ENCODE results near the gene CDK17. TPM values are rescaled to one million over a fixed set of nuclear protein-coding genes. Genes with fewer than 3 reads are reported as not detected.

The CDK17 gene
- total RNA-seq, 4 donors from 2014 or later: 65.1 to 89.4 (median 71.2) TPM

DNA sequence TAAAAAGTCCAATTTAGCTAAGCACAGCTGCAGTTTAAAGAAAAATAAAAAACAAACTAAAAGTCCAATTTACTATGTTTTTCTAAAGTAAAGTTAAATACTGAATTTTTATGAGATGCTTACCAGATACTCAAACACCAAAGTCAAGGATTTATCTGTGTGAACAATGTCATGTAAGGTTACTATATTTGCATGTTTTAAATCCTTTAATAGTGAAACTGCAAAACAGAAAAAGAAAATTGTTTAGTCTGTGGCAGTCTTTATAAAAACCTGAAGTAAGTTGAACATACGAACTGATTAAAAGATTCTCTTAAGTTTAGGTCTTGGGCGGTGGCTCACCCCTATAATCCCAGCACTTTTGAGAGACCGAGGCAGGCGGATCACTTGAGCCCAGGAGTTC lies 102.7 kb downstream of the CDK17 start:
- H3K27ac ChIP-seq: no peak overlapping the region
- H3K9me3 ChIP-seq: no peaks in the 10 kb centered on the region
- H3K4me1 ChIP-seq: peaks cover 0 to 6% (median 0%) of the 10 kb centered on the region in 4 donors
- 94 to 97% methylated on average over 4 of the region's 4 CpGs for WGBS, 2 donors
- no peak for DNase-seq (ENCODE audit: low spot score in 2 of 2)
- TF ChIP-seq POLR2A (IDR thresholded peaks at IDR 0.05) (no peak), EP300 (IDR thresholded peaks at IDR 0.05) (no peak), CTCF (IDR thresholded peaks at IDR 0.05) (no peak)
- no peaks in the 10 kb centered on the region for H3K27me3 ChIP-seq
- no peak overlapping the region for H3K4me3 ChIP-seq
- peaks cover 0 to 38% (median 0%) of the 10 kb centered on the region in 3 donors for H3K36me3 ChIP-seq

DNA sequence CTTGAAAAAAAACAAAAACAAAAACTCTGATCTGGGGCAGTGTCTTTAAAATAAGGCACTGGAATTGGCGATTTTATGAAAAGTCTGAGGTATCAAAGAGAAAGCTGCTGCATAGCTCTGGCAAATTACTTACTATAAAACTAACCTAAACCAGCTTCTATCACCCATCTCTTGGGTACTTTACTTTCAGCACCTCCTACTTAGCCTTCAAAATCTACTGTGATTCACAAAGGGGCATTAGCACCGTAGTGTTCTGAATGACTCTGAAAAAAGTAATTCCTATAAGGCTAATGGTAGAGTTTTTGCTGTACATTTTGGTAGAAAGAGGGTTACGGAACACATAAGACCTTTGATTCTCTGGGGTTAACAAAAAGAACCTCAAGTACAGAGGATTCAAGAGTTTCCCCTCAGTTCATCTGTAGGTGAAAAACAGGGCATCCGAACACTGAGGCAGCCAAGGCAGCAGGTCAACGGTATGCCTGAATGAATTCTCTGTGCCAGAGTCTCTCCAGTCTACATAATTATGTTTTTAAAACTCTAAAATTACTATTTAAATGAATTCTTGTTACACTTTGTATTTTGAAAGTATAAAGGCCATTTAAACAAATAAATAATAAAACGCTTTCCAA lies 104.6 kb downstream of the CDK17 start:
- 76 to 77% methylated on average over 6 of the region's 6 CpGs for WGBS, 2 donors
- Histone ChIP-seq H3K4me3 (no peak overlapping the region), H3K9me3 (no peaks in the 10 kb centered on the region), H3K27ac (no peak overlapping the region), H3K36me3 (peaks cover 0 to 43% (median 0%) of the 10 kb centered on the region in 3 donors), H3K27me3 (no peaks in the 10 kb centered on the region), H3K4me1 (no peaks in the 10 kb centered on the region)
- DNase-seq (ENCODE audit: low spot score in 2 of 2): no peak
- no peak for TF ChIP-seq POLR2A (IDR thresholded peaks at IDR 0.05)
- TF ChIP-seq CTCF (IDR thresholded peaks at IDR 0.05): no peak
- TF ChIP-seq EP300 (IDR thresholded peaks at IDR 0.05): no peak

GRCh38 chr12:96294831-96295230 lies 105.4 kb downstream of the CDK17 start:
- Histone ChIP-seq H3K9me3 (no peaks in the 10 kb centered on the region), H3K4me1 (no peaks in the 10 kb centered on the region), H3K36me3 (peaks cover 0 to 41% (median 0%) of the 10 kb centered on the region in 3 donors), H3K27ac (no peak overlapping the region), H3K4me3 (no peak overlapping the region), H3K27me3 (no peaks in the 10 kb centered on the region)
- TF ChIP-seq CTCF (IDR thresholded peaks at IDR 0.05) (no peak), EP300 (IDR thresholded peaks at IDR 0.05) (no peak), POLR2A (IDR thresholded peaks at IDR 0.05) (no peak)
- no peak for DNase-seq (ENCODE audit: low spot score in 2 of 2)
- 59 to 86% methylated on average over 3 of the region's 3 CpGs for WGBS, 2 donors

DNA sequence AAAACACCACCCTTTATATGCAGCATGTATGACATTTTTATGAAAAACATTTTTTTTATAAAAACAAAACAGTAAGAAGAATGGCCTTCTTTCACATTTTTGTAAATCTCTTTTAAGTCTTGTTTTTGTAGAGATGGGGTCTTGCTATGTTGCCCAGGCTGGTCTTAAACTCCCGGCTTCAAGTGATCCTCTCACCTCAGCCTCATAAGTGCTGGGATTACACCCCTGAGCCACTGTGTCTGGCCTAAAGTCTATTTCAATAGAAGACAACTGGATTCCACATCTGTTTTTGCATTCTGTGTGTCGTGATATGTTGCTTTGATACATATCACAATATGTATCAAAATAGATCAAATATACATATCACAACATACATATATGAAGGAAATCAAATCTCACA lies 107.1 kb downstream of the CDK17 start:
- H3K4me3 ChIP-seq: no peak overlapping the region
- H3K27me3 ChIP-seq: no peaks in the 10 kb centered on the region
- H3K4me1 ChIP-seq: no peaks in the 10 kb centered on the region
- TF ChIP-seq EP300 (IDR thresholded peaks at IDR 0.05) (no peak), CTCF (IDR thresholded peaks at IDR 0.05) (no peak), POLR2A (IDR thresholded peaks at IDR 0.05) (no peak)
- no peaks in the 10 kb centered on the region for H3K9me3 ChIP-seq
- peaks cover 0 to 34% (median 0%) of the 10 kb centered on the region in 3 donors for H3K36me3 ChIP-seq
- WGBS, 2 donors: 93 to 97% methylated on average over 2 of the region's 2 CpGs
- H3K27ac ChIP-seq: no peak overlapping the region
- no peak for DNase-seq (ENCODE audit: low spot score in 2 of 2)

GRCh38 chr12:96289067-96289466 lies 111.2 kb downstream of the CDK17 start:
- no peak for DNase-seq (ENCODE audit: low spot score in 2 of 2)
- 79 to 83% methylated on average over 5 of the region's 5 CpGs for WGBS, 2 donors
- Histone ChIP-seq H3K4me3 (no peak overlapping the region), H3K9me3 (no peaks in the 10 kb centered on the region), H3K27ac (no peak overlapping the region), H3K27me3 (no peaks in the 10 kb centered on the region), H3K36me3 (peaks cover 0 to 66% (median 0%) of the 10 kb centered on the region in 3 donors), H3K4me1 (no peaks in the 10 kb centered on the region)
- no peak for TF ChIP-seq CTCF (IDR thresholded peaks at IDR 0.05)
- TF ChIP-seq EP300 (IDR thresholded peaks at IDR 0.05): no peak
- TF ChIP-seq POLR2A (IDR thresholded peaks at IDR 0.05): no peak

Data from tibial nerve (tissue), 4 donors.